SK-MEL-5 (cell line): Measurements from ENCODE around the gene UBE2J2. TPM values are rescaled to one million over a fixed set of nuclear protein-coding genes. Genes with fewer than 3 reads are reported as not detected.
A peak's percentile ranks its signal among the peaks of the same experiment; 100 is the strongest.

Experiments
- DNase-seq: peaks from one replicate; pipeline ENCODE4 v3.0.0-alpha.2; 2016; ENCODE audit warnings: low read depth, low spot score
- in situ Hi-C: cut with HindIII; loops from 2 replicates; pipeline ENCODE4 v1.10.0; 2016; ENCODE audit warnings: low sequenced_read_pairs, high pct_unique_total_duplicates, low pct_unique_long_range_greater_than_20kb
- total RNA-seq: library from RNA; depleted of rRNA; stranded (reverse); fragments of >200 nt; shearing (Covaris generic); gene quantifications from 2 replicates; pipeline ENCODE4 v1.2.3, GENCODE V29; 2014

The UBE2J2 gene
- total RNA-seq, 1 experiment from 2014 or later = 37.8 TPM

DNA sequence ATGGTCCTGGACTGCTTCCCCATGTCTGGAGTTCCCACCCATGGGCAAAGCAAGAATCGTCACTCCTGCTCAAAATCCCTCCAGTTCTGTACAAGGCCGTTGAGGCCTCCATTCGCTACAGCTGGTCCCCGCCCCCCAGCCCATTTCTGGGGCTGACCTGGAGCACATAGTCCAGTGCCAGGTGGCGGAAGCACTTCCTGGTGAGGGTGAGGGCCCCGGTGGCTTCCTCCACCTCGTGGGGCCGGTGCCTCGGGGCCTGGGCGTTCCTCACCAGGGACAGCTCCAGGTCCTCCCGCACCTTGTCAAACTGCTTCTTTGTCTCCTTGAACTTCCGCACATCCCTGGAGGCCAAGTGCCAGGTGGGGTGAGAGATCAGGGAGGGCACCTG lies 26.7 kb upstream of the UBE2J2 start:
- no peak for DNase-seq
- in situ Hi-C loops = no loop called here

DNA sequence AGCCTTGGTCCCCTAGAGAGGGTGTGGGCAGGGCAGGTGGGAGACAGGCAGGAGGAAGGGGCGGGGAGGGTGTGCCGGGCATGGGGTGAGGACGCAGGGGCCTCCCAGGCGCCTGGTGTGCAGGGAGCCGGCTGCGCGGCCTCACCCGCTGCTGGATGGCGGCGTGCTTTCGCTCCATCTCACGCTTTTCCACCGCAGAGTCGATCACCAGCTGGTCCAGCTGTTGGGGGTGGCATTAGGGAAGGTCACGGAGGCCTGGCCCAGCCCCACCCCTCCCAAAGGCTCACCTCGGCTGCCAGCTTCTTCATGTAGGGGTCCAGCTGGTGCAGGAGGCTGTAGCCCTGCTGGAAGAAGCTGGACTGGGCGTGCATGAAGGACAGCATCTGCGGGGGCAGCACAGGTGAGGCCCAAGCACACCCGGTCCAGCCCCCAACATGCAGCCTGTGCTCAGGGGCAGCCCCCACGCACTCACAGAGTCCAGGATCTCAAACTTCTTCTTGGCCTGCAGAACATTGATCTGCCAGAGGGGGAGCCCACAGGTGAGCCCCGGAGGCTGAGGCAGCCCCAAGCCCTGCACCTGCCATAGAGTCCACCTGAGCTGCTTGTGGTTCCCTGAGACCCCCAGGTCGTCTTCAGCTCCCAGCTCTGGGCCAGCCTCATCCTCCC lies 26.2 kb upstream of the UBE2J2 start:
- no peak for DNase-seq
- in situ Hi-C loops = no loop called here

DNA sequence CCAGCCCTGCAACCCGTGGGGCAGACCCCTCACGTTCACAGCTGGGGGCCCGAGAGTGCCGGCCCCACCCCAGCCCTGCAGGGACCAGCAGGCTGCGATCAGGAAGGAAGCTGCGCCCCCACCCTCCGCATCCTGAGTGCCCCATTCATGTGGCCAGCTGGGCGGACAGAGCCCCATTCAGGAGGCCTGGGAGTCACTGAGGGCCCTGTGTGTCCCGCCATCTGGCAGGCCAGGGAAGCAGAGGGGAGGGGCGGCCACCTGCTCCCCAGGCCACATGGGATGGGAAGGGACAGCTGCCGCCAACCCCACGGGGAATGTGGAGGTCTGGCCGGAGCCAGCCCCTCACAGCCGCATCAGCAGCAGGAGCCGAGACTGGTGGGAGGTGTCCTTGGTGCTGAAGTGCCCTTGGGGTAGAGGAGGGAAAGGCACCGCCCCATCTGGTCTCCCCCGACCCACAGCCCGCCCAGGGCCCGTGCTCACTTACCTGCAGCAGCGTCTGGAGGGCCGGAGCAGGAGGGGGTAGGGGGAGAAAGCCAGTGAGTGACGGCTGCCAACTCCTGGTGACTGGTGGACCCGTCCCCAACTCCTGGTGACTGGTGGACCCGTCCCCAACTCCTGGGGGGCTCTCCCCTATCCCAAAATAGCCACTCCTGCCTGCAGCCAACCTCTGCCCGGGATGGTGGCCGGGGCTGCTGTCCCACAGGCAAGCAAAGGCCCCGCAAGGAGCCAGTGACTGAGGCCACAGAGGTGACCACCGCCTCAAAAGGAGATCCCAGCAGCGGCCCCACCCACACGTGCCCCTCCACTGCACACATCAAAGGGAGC lies 25.4 kb upstream of the UBE2J2 start:
- in situ Hi-C loops = no loop called here
- peak; percentile 46 for DNase-seq

DNA sequence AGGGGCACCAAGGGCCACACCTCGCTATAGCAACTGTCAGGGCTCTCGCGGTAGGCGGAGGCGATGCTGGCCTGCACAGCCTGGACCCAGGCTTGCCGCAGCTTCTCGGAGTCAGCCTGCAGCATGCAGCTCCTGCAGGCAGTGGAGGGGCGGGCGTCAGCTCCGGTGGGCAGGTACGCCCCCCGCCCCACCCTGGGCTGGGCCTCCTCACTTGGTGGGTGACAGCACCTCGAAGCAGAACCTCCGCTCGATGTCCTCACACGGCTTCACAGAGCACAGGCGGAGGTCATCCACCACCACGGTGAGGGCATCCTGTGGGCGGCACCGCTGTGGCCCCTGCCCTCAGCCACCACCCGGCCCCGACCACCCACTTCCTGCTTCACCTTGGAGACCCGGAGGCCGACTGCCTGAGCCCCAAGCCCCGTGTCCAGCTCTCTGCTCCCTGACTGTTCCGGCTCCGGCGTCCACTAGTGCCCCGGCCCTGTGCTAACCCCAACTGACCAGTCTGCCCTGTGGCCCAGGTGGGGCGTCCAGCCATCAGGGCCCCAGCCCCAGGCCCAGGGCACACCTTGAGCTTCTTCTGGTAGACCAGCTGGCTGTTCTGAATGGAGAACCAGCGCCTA lies 24.3 kb upstream of the UBE2J2 start:
- no peak for DNase-seq
- in situ Hi-C loops = no loop called here

DNA sequence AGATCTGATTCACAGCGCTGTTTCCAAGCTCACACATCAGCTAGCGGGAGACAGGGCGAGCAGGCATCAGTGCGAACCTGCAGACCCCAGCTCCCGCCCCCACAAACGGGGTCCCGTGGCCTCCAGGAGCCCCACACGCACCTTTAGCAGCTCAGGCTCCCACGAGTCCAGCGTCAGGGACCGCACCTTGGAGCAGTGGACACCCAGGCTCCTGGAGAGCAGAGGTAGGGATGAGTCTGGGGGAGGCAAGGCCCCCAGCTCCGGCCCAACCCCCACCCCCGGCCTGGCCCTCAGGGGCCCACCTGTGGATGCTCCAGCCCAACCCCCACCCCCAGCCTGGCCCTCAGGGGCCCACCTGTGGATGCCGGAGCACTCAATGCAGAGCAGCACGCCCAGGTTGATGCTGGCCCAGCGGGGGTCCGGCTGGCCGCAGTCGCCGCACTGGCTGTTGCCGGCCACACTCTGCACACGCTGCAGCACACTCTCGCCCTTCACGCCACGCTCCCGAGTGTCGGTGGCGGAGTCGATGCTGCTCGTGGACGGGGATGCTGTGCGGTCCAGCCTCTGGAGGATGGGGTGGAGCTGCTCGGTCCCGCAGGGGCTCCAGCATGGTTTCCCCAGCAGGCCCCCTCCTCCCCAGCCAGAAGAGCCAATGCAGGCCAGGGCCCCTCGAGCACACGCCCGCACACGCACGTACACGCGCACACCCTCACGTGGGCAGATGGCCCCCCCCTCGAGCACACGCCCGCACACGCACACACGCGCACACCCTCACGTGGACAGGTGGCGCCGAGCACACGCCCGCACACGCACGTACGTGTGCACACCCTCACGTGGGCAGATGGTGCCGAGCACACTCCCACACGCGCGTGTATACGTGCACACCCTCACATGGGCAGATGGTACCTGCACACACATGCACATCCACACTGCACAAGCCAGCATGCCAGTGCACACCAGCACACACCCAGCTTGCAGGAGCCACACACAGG lies 22.7 kb upstream of the UBE2J2 start:
- in situ Hi-C loops = no loop called here
- no peak for DNase-seq

DNA sequence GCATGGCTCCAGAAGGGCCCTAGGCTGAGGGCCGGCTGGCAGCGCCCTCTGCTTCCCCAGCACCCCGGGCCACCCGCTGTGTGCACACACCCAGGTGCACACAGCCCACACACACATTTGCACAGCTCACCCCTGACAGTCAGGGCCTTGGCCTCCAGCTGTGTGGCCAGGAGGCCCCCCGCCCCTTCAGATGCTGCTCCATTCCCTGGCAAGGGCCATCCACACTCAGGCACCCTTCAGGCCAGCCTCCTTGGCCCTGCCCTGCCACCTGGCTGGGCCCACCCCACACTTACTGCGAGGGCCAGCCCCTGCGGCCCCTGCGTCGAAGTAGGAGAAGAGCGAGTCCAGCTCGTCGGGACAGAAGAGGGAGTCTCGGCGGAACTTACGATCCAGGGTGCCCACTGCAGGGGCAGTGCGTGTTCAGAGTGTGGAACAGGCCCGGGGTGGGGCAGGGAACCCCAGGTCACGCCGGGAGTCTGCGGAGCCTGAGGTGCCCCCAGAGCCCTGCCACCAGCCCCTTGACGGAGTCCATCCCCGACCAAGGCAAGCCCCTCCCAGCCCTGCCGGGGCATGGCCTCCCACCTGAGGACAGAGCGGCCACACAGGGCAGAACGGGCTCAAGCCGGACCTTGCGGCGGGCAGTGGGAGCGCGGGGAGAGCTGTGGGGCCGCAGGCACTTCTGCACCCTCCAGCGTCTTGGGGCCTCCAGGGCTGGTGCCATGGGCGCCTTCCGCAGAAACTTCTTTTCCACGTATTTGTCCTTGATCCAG lies 21.7 kb upstream of the UBE2J2 start:
- in situ Hi-C loops = no loop called here
- DNase-seq = no peak

DNA sequence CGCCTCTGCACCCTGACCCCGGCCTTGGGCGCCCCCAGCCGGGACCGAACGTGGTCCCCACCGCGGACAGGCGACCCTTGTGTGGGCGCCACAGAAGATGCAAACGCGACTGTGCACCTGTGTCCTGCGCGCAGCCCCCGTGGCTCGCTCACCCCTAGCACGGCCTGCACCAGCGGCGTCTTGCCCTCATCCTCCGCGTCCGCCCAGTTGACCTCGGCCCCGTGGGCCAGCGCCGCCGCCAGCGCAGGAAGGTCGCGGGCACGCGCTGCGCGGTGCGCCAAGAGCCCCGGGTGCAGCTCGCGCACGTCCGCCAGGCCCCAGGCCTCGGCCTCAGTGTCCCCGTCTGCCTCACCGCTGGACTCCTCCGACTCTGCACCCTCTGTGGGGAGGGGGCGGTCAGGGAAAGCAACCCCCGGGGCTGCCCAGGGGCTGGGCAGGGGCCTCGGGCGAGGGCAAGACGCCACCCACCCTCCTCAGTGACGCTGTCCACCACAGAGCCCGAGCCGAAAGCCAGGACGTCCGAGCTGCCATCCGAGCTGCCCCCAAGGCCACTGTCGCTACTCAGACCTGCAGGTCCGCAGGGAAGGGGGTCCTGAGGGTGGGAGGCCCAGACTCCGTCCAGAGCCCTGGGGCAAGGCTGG lies 20.7 kb upstream of the UBE2J2 start:
- no peak for DNase-seq
- in situ Hi-C loops = no loop called here

DNA sequence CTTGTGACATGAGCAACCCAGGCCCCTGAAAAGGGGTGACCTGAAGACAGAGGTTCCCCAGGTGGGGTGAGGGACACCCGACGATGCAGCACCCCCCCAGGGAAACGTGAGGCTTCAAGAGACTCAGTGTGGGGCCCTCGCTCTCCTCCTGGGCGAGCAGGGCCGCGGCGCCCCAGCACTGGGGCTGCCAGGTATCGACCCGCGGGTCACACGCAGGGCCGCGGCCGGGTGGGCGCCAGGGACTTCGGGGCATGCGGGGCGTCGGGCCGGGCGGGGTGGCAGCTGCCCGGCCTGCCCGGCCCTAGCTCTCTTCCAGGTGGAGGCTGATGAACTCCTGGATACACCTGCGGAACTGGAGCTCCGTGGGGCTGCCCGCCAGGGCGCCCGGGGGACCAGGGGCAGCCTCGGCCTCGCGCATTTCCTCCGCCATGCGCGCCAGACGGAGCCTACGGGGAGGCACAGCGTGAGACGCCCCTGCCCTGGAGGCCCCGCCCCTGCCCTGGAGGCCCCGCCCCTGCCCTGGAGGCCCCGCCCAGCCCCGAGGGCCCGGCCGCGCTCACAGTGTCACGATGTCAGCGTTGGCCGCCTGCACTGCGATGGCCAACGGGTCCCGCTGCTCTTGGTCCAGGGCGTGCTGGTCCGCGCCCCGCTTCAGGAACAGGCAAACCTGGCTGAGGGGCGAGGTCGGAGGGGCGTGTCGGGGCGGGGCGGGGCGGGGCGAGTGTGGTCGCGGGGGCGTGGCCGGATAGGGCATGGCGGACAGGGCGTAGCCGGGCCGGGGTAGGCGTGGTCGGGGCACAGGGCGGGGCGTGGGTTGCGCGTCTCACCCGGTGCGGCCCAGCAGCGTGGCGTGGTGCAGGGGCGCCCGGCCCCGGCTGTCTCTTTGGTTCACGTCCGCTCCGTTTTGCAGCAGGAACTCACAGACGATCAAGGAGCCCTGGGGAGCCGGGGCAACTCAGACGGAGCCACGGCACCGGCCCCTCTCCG lies 19.9 kb upstream of the UBE2J2 start:
- in situ Hi-C loops = no loop called here
- no peak for DNase-seq

DNA sequence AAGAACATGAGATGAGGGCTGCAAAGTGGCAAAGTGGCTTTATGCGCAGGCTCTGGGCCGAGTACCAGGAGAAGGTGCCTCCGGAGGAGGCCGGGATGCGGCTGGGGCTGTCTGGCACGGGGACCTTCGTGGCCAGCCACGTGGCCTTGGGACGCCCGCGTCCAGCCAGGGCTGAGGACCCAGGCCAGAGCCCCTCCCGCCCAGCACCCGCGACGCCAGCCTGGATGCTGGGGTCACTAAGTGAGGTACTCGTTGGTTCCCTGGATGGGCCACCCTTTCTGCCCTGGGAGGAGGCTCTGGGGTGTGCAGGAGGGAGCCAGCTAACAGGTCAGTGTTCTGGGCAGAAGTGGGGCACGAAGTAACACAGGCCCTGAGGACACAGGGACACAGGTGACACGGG lies 19.2 kb upstream of the UBE2J2 start:
- in situ Hi-C loops = no loop called here
- DNase-seq = no peak

DNA sequence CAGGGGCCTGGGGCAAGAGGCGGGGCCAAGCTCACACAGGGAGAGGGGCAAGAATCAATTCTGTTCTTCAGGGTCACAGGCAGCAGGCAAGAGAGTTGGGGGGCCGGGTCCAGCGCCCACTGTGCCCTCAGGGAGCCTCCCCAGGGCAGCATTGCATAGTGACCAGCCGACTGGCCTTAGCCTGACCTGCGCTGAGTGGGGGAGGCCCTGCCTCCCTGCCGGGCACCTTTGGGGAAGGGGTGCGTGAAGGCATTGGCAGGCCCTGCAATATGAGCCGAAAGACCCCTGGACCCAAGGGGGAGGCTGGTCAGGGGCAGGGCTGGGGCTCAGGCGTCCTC lies 18.8 kb upstream of the UBE2J2 start:
- in situ Hi-C loops = no loop called here
- DNase-seq = no peak

DNA sequence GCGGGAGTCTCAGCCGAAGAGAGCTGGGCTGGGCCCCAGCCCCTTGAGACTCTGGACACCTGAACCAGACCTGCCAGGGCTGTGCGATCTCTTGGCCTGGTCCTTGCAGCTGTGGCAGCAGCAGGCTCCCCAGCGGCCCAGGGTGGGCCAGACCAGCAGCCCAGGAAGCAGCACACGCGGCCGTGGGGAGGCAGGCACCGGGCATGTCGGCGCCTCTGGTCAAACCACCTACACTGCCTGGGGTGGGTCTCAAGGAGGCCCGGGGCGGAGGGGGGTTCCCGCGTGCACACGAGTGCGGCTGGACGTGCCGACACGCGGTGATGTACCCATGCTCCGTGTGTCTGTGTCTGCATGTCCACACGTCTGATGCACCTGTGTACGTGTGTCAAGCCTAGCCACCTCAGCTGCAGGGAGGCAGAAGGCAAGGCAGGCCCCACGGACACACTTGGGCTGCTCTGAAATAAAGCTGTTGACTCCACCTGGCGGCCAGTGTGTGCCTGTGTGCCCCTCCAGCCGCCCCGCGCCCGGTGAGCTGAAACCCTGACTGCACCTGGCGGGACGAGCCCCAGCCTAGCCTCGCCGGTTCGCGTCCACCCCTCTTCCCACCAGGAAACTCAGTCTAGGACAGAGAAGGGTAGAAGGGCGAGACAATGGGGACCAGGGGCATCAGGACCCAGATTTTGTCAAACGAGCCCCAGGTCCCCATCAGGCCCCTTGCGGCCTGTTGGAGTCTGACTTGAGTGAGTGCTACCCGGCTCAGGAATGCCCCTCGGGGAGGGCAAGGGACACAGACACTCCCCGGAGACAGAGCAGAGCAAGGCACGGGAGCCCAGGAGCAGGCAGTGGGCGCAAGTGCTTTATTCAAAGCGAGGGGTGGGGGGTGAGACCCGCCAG lies 18.1 kb upstream of the UBE2J2 start:
- in situ Hi-C loops = no loop called here
- DNase-seq = peak; percentile 59

DNA sequence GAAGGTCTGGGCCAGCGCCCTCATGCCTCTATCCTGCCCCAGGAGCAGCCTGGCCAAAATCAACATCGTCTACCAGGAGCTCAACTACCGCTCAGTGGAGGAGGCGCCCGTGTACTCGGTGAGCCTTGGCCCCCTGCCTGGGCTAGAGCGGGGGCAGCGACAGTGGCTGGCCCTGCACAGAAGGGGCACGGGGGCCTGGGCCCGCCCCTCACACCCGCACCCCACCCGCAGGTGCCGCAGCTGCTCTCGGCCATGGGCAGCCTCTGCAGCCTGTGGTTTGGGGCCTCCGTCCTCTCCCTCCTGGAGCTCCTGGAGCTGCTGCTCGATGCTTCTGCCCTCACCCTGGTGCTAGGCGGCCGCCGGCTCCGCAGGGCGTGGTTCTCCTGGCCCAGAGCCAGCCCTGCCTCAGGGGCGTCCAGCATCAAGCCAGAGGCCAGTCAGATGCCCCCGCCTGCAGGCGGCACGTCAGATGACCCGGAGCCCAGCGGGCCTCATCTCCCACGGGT lies 17.4 kb upstream of the UBE2J2 start:
- in situ Hi-C loops = no loop called here
- no peak for DNase-seq

DNA sequence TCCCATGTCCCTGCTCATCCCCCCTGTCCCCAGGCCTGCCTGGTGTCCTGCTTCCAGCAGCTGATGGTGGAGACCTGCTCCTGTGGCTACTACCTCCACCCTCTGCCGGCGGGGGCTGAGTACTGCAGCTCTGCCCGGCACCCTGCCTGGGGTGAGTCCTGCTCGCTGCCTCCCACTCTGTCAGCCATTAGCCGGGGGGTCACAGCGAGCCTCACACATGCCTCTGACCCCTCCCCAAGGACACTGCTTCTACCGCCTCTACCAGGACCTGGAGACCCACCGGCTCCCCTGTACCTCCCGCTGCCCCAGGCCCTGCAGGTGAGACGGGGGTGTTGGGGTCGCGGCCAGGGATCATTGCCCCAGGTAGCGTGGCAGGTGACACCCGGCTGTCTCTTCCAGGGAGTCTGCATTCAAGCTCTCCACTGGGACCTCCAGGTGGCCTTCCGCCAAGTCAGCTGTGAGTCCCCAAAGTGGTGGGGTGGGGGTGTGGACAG lies 16.6 kb upstream of the UBE2J2 start:
- in situ Hi-C loops = no loop called here
- peak; percentile 65 for DNase-seq

DNA sequence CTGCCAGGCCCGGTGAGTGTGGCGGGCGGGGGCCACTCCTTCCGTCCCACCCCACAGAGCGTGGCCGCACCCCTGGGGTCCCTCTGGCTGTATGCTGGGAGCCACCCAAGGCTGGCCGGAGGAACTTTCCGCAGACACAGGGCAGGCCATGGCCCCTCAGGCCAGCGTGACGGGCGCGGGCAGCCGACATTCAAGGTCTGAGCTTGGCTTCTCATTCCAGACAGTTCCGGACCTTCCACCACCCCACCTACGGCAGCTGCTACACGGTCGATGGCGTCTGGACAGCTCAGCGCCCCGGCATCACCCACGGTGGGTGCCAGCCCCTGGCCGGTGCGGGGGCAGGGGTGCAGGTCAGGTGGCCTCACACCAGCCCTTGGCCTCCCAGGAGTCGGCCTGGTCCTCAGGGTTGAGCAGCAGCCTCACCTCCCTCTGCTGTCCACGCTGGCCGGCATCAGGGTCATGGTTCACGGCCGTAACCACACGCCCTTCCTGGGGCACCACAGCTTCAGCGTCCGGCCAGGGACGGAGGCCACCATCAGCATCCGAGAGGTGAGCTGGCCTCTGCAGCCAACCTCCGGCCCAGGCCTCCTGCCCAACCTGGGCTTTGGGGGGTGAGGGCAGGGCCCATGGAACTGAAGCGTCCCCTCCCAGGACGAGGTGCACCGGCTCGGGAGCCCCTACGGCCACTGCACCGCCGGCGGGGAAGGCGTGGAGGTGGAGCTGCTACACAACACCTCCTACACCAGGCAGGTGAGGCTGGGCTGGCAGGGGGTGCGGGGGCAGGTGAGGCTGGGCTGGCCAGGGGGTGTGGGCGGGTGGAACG lies 13.8 kb upstream of the UBE2J2 start:
- in situ Hi-C loops = no loop called here
- DNase-seq = no peak
